ENCODE measurements around the gene FRMD4A.
"Not testable (repeated sequence)": the region's sequence is repeated elsewhere in the genome, so short reads cannot be mapped to it uniquely, and the experiment has no call there.

Gene FRMD4A

GRCh38 chr10:13831711-13832141 is 499.0 kb downstream of the FRMD4A start:
- no peak for TF ChIP-seq CTCF (IDR thresholded peaks at IDR 0.05; ENCODE audit: control extremely low read depth, extremely low read depth, low read depth, missing control alignments)
- ChIA-PET CTCF (interaction anchor here (0.9 to 2.2 kb wide), 7 partner anchors 10 to 45 kb away, joined by 3 to 5 read pairs (median 3); no protein-coding TSS in a partner anchor), POLR2A (interaction anchor here (1.3 kb wide), 1 partner anchor 353 kb away, joined by 7 read pairs; no protein-coding TSS in a partner anchor)
- DNase-seq (ENCODE audit: extremely low spot score) = peak; percentile 70

DNA sequence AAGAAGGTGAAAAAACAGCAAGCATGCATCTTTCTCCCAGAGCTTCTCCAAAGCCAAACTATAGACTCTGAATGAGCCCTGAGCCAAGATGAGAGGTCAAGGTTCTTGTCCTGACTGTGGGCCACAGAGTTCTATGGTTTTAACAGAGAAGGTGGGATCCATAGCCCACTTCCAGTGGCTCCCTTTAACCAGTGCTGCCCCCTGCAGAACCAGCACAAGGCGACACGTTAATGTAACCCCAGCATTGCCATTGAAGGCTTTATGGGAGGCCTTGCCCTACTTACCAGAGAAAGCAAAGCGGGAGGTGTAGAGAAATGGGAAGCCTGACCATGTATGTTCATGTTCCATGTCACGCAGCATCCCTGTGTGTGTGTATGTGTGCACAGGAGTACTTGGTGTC is 500.3 kb downstream of the FRMD4A start:
- ChIA-PET CTCF (no interaction called here), POLR2A (no interaction called here)
- no peak for TF ChIP-seq CTCF (IDR thresholded peaks at IDR 0.05; ENCODE audit: control extremely low read depth, extremely low read depth, low read depth, missing control alignments)
- no peak for DNase-seq (ENCODE audit: extremely low spot score)

GRCh38 chr10:13829790-13830189 is 500.9 kb downstream of the FRMD4A start:
- DNase-seq (ENCODE audit: extremely low spot score) = no peak
- TF ChIP-seq CTCF (IDR thresholded peaks at IDR 0.05; ENCODE audit: control extremely low read depth, extremely low read depth, low read depth, missing control alignments) = no peak
- POLR2A ChIA-PET = no interaction called here
- CTCF ChIA-PET = no interaction called here

GRCh38 chr10:13828284-13828683 is 502.4 kb downstream of the FRMD4A start:
- CTCF ChIA-PET = interaction anchor here (1.8 kb wide), 1 partner anchor 367 kb away, joined by 4 read pairs; no protein-coding TSS in a partner anchor
- POLR2A ChIA-PET; DNase-seq (ENCODE audit: extremely low spot score): not testable (repeated sequence)

GRCh38 chr10:13827076-13827797 is 503.5 kb downstream of the FRMD4A start:
- DNase-seq (ENCODE audit: extremely low spot score) = no peak
- ChIA-PET CTCF (interaction anchor here (1.3 to 1.8 kb wide), 3 partner anchors 12 to 368 kb away, joined by 3 to 4 read pairs (median 3); no protein-coding TSS in a partner anchor), POLR2A (no interaction called here)
- no peak for TF ChIP-seq CTCF (IDR thresholded peaks at IDR 0.05; ENCODE audit: control extremely low read depth, extremely low read depth, low read depth, missing control alignments)

GRCh38 chr10:13823709-13824405 is 506.9 kb downstream of the FRMD4A start:
- DNase-seq (ENCODE audit: extremely low spot score) = no peak
- CTCF ChIA-PET = interaction anchor here (0.7 to 1.1 kb wide), 2 partner anchors 51 to 171 kb away, joined by 3 read pairs; no protein-coding TSS in a partner anchor
- no peak for TF ChIP-seq CTCF (IDR thresholded peaks at IDR 0.05; ENCODE audit: control extremely low read depth, extremely low read depth, low read depth, missing control alignments)
- POLR2A ChIA-PET = no interaction called here
